GM23248 (cell line): ENCODE measurements around the gene KIF4B.

ENCODE experiments used
- EZH2 ChIP-seq: fragments of 200-600 bp; sonication (generic); IDR thresholded peaks from 2 replicates; pipeline ENCODE4 v1.6.1; 2018; ENCODE audit warnings: antibody characterized with exemption, mild to moderate bottlenecking; ENCODE audit not compliant: insufficient read depth, poor library complexity, severe bottlenecking
- EZH2phosphoT487 ChIP-seq: fragments of 200-600 bp; sonication (generic); IDR thresholded peaks from 2 replicates; pipeline ENCODE4 v1.6.1; 2018; ENCODE audit warnings: antibody characterized with exemption, moderate library complexity, mild to moderate bottlenecking, low read depth; ENCODE audit not compliant: insufficient read depth

GRCh38 chr5:155021842-155022241, 8.3 kb downstream of the KIF4B start:
- no peak for TF ChIP-seq EZH2
- no peak for TF ChIP-seq EZH2phosphoT487
